GM10266 (cell line): ENCODE results near the gene CDK5RAP3.

ENCODE experiments used
- DNase-seq: peaks from one replicate; pipeline ENCODE4 v3.0.0; 2012; ENCODE audit errors: extremely low spot score
- CTCF ChIP-seq: IDR thresholded peaks from 2 replicates; pipeline ENCODE4 v1.5.1; 2012; ENCODE audit warnings: mild to moderate bottlenecking, low read depth; ENCODE audit not compliant: control insufficient read depth, insufficient read depth; ENCODE audit errors: missing control alignments

CDK5RAP3 gene

GRCh38 chr17:47993964-47994363, 23.1 kb downstream of the CDK5RAP3 start:
- TF ChIP-seq CTCF: no peak
- no peak for DNase-seq

DNA sequence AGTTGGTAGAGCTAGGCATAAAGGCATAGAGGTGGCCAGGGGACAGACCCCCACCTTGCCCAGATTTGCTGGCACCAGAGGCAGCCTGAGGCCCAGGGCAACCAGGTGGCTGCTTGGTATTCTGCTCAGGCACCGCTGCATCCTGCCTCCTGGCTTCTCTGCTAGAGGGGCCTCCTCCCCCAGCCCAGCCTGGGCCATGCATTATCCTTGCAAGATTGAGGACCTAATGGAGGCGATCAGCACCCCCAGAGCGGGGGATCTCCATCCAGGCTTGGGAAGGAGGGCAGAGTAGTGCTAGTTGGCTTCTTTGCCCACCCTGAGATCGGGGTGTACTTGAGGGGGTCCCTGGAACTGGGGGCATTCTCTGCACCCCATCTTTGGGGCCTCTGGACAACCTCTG, 23.8 kb downstream of the CDK5RAP3 start:
- no peak for DNase-seq
- no peak for TF ChIP-seq CTCF

GRCh38 chr17:47995241-47995935, 24.5 kb downstream of the CDK5RAP3 start:
- no peak for DNase-seq
- TF ChIP-seq CTCF: no peak

DNA sequence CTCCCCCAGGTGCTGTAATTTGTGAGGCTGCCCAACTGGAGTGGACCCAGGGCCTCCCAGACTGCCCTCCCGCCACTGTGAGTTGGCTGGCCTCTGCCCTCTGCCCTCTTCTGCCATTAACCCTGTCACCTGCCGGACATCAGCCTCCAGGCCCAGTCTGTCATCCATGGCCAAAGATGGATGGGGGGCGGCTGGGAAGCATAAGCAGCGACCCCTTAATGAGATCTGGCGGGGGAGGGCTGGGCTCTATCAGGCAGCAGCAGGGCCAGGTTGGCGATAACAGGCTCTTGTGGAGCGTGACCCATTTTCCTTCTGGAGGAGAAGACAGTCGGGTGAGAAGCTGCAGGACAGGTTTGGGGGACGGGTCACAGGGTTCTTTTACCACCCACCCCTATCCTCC, 25.3 kb downstream of the CDK5RAP3 start:
- TF ChIP-seq CTCF: no peak
- DNase-seq: no peak

GRCh38 chr17:47997586-47997985, 26.7 kb downstream of the CDK5RAP3 start:
- TF ChIP-seq CTCF: no peak
- no peak for DNase-seq

- no peak for TF ChIP-seq CTCF
These were observed 27.1 kb downstream of the CDK5RAP3 start for GRCh38 chr17:47998044-47998443.

DNA sequence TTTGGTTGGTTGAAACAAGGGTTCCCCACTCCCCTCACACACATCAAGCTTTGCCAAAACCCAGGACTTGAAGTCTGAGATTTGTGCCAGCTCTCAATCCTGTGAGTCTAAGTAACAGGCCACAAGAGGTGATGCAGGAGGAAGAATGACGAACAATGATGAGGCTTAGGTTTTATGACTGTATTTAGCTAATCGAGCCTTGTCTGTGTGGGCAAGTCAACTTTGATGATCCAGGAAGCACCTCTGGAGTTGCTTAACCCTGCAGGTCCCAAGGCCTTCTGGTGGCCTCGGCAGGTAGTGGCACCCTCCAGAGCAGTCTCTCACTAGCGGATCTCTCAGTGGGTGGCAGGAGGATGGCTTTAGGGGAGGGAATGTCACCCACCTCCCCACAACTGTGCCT, 28.7 kb downstream of the CDK5RAP3 start:
- DNase-seq: no peak

More at GRCh38 chr17:47998044-47998443, 27.1 kb downstream of the CDK5RAP3 start:
- DNase-seq: no peak

More for the DNA sequence above, 28.7 kb downstream of the CDK5RAP3 start:
- no peak for TF ChIP-seq CTCF
